EL (cell line): ENCODE results near the gene RSAD1.

Source experiments
- DNase-seq: peaks from one replicate; pipeline ENCODE4 v3.0.0-alpha.2; 2016

The RSAD1 gene

DNA sequence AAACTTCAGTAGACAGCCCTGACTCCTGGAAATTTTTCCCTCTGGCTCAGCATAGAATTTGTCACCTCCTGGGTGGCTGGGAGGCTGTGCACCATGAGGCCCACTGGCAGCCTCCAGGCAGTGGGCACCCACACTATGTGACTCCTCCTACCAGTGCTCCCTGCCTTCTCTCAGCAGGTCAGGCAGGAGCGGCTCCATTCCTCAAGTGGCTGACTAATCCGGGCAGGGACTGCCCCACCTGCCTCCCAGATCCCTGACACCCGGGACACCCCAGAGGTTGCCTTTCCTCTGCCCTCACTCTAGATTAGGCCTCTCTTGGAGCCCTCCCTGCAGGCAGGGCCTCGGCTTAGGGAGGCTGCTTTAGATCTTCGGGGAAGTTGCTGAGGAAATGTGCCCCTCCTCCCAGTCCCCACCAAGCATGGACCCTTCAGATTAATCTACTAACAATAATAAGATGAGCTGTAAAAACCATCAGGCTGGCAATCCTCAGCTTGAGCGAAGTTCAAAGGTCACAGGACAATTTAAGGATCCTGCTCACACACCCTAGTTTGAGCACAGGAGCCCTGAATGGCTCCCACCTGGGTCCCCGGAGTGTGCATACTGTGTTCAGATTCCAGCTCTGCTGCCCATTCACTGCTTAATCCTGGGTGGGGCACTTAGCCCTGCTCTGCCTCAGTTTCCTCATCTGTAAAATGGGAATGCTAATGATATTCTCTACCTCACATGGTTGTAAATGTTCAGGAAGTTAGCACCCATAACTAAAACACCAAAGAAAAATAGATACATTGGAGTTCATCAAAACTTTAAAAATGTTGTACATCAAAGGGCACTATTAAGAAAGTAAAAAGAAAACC, 19.6 kb downstream of the RSAD1 start:
- DNase-seq = no peak

DNA sequence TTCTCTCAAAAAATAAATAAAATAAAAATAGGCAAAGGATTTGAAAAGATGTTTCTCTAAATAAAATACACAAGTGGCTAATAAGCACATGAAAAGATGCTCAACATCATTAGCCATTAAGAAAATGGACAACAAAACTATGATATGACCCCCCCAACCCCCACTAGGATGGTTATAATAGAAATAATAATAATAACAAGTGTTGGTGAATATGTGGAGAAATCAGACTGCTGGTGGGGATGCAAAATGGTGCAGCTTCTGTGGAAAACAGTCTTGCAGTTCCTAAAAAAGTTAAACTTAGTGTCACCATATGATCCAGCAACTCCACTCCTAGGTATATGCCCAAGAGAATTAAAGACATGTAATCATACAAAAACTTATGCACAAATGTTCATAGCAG, 20.6 kb downstream of the RSAD1 start:
- DNase-seq = no peak

DNA sequence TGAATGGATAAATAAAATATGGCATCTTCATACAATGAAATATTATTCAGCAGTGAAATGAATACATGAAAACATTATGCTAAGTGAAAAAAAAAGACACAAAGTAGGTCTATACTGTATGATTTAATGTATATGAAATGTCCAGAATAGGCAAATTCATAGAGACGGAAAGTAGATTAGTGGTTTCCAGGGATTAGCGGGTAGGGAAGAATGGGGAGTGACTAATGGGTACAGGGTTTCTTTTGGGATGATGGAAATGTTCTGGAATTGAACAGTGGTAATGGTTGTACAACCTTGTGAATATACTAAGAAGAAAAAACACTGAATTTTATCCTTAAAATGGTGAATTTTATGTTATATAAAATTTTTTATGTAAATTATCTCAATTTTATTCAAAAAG, 21.1 kb downstream of the RSAD1 start:
- DNase-seq = no peak

DNA sequence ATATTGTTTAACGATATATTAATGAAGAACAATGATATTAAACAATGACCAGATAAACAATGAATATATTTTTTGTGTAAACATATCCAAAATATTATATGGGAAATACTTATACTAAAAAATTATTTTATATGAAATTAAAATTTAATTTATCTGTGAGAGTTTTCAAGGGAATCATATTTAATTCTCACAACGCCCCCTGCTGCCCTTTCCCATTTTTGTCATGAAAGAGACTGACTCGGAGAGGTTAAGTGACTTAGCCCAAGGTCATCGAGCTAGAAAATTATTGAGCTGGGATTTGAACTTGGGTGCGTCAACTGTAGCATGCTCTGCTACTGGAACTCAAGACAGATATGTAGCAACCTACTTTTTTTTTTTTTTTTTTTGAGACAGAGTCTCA, 22.4 kb downstream of the RSAD1 start:
- peak; percentile 41 for DNase-seq

DNA sequence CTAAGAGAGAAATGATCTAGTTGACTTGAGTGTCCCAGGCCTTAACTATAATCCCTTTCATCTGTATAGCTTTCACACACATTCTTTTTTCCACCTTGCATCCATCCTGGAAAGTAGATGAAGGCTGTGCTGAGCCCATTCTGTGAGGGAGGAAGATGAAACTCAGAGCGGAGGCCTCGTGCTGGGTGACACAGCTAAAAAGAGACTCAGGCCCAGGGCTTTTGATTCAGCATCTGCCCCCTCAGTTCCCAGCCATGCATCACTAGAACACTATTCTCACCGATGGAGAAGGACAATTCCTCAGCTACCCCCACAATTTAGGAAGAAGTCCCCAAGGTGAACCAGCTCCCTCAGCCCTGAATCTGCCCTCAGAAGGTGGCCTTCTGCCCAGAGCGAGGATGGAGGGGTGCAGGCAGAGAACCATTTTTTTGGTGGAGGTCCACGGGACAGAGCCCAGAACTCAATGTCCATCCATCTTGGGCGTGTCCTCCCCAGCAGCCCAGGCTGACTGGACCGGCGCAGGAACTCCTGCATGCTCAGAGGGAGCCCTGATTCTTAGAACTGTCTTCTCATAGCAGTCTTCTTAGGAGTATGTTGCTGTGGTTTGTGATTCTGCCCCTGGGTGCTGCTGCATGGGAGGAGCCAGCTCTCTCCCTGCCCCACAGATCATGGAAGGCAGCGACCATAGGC, 23.8 kb downstream of the RSAD1 start:
- DNase-seq = no peak

DNA sequence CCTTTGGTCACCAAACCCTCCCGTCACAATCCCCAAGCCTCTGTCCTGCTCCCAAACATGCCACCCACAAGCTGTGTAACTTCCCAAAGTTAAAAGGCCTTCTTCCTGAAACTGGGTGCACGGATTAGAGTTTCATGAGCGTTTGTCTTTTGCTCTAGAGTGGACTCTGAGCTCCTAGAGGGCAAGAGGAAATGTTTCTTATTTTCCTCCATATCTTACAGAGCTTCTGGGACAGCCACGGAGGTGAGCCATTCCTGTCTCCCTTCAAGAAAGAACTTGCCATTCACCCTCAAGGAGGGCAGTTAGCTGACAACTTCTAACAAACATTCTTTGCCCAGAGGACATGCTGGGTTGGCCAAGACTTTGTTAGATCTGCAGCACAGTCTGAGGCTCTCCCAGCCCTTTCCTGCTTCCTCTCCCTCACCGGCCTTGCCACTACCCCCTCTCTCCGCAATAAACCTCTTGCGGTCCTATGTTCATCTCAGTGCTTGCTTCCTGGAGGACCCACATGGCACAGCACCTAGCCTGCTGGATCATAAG, 27.0 kb downstream of the RSAD1 start:
- DNase-seq = no peak

DNA sequence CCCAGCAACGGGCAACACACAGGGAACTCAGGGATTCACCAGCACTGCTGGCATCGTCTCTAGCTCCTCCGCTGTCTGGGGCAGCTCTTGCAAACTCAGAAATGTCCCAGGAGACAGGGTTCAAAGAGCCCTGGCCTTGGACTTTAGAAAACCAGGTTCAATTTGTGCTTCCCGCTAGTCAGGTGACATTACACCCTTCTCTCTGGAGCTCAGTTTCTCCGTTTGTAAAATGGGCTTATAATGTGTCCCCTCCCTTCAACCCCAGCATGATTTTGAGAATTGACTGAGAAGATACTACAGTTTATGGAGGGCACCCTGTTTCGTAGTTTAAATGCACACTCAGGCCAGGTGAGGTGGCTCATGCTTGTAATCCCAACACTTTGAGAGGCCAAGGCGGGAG, 27.6 kb downstream of the RSAD1 start:
- no peak for DNase-seq

DNA sequence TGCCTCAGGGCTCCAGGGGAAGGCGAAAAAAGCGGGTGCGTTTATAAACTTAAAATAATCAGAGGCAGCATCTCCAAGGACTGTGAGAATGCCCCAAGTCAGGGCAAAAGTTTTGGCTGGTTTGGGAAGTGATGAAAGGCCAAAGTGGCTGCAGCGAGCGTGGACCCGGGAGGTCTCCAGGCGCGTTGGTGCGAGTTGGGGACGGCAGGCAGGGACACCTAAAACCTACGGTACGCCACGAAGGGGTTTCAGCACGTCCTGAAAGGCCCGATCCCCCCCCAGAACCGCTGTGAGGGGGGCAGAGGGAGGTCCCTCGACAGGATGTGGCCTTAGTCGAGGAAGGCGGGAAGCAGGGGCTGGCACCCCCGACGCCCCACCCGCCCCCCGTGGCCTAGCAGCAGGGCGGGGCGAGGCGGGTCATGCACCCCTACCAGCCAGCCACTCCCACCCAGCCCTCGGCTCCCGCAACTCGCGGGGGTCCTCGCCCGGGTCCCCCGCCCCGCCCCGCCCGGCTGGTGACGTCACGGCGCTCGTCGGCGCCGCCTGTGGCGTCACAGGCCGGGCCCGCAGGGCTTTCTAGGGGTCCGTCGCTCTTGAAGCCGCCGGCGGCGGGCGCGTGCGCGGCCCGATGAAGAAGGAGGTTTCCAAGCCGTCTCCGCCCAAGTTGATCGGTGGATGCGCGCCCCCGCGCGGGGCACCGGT, 29.4 kb downstream of the RSAD1 start, which contains the start of gene MYCBPAP:
MYCBPAP (plus strand) TSS at position 569 of the 702 bp plus-strand sequence. CDS start 236 bp downstream, outside the sequence.
- peak; percentile 72 for DNase-seq

DNA sequence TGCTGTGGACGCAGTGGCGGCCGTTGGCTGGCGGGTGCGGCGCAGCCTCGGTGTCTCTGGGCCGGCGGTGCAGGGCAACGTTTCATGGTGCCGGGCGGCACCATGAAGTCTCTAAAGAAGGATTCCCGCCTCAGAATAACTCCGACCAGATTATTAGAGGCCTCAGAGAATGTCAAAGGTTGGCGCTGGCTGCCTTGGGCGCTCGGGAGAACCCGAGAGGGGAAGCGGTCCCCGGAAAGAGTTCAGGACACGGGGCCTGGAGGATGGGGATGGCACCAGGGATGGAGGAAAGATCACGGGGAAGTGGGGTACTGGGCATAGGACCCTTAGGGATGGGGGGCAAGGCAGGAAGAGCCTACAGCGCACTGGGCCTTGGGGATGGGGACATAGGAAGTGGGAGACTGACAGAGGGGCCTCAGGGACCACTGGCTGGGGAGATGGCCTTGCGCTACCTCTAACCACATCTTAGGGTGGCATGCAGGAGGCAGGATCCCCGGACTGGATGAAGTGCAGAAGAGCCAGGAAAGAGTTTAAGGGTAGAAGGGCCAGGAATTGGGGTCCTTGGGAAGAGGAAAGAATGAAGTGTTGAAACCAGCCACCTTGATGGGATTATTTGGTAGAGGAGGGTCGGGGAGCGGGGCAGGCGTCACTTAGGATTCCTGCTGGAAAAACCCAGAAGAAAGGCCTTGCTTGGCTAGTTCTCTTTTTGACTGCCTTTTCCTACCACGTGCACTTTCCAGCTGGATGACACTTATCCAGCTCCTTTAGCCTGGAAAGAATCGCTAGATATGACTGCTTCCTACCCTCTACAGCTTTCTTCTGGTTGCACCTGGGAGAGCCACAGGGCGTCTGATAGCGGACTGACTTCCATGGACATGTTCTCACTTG, 30.2 kb downstream of the RSAD1 start:
- DNase-seq = no peak

DNA sequence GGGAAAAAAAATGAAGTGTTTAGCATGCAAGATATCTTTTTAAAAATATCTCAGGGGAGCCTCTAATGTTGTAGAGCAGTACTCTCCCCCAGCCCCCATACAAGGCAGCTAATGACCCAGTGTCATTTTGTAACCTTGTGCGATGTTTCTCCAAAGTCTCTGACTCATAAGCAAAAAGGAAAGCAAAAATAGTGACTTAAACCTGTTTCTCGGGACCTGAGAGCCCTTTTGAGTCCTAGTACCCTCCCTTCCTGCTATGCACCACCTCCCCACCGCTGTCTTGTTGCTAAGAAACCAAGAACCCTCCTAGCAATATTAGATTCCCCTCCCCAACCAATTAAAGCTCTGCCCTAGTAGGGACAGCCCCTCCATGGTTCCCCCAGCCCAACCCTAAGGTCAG, 32.4 kb downstream of the RSAD1 start:
- peak; percentile 25 for DNase-seq

DNA sequence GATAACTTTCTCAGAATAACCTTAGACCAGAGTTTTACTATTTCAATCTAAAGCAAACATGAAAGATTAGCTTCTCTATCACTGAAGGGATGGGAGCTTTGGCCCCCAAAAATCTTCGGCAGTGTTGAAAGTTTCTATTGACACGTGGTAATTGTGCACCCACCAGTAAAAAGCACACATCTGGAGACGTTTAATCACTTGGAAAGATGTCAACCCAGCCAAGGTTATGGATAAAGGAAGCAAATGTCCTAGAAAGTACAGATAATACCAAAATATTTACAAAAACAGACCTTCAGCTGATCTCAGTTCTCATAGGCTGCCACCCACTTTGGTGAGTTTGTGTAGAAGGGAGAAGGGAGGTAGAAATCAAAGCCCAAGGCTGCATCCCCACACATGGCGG, 34.8 kb downstream of the RSAD1 start:
- DNase-seq = no peak

DNA sequence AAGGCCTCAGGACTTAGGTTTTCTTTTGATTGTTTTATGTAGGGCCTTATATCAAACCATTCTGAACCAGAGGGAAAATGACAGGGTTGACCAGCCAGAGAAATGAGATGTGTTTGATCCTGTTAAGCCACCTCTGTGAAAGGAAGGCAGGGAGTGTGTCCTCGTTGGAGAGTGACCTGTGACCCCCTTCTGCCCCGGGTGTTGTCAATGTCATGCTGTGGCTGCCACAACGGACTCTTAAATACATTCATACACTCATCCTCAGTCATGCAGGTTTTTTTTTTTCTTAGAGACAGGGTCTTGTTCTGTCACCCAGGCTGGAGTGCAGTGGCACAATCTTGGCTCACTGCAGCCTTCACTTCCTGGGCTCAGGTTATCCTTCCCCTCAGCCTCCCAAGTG, 35.7 kb downstream of the RSAD1 start:
- DNase-seq = no peak

DNA sequence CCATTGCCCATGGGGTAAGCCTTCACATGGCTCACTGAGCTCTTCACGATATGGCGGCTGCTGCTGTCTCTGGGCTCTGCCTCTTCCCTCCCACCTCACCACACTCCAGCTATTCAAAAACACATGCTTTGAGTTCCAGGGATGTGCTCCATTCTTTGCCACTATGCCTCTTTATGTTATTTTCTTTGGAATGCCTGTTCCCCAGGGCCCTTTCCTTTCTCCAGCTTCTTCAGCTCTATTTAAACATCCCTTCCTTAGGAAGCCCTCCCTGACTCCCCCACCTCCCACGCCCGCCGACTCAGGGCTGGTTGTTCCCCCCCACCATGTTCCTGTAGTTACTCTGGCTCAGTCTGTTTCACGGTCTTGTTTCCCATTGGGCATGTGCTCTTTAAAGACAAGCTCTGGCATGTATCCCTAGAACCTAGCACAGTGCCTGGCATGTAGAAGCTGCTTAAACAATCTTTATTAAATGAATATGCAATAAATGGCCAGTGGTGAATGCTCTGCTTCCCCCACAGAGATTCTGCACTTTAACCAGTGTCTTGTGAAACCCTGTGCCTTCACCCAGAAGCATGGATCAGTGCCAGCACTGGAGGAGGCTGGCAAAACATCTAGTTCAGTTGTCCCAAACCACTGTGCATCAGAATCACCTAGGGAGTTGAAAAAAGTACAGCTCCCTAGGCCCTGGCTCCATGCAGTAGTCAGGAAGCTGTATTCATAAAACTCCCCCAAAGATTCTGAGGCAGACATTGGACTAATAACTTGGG, 36.5 kb downstream of the RSAD1 start:
- DNase-seq = no peak

DNA sequence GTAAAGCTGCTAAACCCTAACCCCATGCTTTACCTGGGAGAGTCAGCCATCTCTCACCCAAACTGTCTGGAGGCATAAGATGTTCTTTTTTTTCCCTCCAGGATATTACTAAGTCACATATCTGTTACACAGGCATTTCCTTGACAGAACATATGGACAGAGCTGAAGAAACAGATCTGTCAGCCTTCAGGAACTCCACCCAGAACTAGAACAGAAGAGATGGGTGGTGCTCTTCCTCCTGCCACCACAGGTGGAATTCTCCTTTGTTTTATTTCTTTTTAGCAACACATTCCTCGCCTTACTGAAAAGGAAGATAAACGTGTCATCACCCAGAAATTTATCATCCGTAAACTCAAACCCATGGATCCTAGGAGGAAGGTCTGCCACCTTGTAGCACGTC, 38.4 kb downstream of the RSAD1 start:
- DNase-seq = no peak

DNA sequence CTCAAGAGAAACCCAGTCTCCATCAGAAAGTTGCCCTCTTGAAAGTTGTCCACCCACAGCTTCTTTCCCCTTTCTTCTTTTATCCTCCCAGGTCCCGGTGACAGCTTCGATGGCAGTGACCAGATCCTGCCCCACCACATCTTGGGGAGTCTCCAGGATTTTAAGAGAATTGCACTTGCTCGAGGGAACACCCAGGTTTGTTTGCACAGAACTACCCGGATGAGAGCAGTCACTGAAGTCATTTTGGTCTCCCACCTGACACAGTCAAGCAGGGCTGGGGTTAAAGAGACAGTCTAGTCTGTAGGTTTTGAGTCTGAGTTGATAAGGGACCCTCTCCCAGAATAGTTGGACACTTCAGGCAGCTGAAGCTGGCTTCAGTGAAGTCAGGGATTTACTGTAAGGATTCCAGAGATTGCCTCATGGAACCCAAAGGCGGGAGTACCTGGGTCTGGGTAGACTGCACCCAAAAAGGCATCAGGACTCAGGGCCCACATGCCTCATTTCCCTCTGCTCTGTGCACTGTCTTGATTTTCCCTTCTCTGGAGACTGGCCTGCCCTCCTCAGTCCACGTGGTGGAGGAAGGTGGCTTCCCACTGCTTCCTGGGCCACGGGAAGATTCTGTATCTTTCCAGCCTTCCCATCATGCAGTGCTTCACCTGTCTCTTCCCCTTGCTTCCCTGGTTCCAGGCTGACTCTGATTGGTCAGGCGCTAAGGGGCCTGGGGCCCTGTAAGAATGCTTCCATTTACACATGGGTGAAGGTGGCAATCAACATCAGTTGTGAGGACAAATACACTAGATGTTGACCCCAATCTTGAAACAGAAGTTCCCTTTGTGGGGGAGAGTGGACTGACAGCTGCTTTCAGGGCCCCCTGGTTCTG, 39.1 kb downstream of the RSAD1 start:
- DNase-seq = no peak

DNA sequence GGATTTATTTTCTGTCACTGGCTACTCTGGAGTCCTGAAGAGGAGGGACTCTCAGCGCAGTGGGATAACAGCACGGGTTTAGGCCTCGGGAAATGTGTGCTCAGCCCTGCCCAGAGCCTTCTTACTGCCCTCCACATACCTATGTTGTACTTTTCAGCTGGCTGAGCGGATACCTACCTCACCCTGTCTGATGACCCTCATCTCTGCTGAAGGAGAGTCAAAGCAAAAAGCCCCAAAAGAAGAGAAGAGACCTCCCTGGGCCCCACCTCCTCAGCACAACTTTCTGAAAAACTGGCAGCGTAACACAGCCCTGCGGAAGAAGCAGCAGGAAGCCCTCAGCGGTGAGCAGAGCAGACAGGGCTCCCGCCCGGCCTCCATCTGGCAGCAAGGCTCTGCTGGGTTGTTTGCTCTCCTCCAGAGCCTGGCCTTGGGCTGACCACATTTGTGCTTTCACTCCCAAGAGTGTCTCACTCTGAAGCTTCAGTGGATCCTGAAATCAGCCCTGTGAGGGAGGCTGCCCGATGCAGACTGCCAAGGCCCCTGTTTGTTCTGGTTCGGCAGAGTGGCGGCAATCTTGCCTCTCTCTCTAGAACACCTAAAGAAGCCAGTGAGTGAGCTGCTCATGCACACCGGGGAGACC, 39.8 kb downstream of the RSAD1 start:
- DNase-seq = no peak

DNA sequence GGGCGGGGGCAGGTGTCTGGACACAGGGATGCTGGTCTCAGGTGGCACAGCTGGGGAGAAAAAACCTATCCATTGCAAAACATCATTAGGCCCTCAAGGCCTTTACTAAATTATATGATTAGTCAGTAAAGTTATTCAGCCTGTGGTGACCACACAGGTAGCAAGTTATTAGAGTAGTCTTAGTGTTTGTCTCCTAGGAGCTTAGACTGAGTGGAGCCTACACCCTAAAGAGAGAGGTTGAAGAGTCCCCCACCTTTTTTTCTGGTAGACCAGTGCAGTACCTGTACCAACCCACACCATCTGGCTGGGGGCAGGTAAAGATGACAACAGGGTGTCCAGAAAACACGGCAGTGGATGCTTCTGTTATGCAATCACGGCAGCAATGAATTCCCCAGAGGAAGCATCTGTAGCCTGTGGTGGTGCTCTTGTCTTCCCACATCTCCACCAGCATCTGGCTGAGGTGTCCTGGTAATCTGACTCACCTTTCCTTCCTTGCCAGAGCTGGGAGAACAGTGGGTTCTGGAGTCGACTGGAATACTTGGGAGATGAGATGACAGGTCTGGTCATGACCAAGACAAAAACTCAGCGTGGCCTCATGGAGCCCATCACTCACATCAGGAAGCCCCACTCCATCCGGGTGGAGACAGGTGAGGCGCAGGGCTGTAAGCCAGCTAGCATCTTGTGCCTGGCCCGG, 40.6 kb downstream of the RSAD1 start:
- DNase-seq = no peak

DNA sequence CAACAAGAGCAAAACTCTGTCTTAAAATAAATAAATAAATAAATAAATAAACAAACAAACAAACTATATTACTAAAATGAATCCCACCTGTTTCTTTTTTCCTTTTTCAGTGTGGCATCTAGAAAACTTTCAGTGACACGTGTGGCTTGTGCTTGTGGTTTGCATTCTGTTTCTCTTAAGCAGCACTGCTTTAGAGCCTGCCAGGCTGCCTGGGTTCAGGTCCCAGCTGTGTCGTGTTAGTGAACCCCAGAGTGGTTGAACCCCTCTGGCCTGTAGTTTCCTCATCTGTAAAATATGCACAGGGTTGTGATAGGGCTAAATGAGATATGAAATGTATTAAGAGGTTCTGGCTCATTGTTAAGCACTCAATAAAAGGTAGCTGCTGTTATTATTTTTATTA, 41.8 kb downstream of the RSAD1 start:
- DNase-seq = no peak

DNA sequence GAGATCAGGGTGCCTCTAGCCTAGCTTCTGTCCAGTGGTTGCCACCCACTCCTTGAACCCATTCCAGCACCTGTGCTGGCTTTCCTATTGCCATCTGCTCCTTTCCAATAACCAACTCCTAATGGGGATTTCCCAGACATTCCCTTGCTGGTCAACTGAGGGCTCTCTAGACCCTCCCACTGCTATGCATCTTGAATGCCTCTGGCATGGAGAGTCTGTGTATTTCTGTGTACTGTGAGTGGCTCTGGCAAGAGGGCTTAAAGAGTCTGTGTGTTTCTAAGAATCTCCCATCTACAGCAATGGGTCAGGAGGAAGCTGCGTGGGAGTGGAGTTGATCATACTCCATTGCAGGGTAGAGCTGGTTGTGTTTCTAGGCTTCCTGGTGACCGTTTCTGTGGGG, 42.9 kb downstream of the RSAD1 start:
- DNase-seq = no peak
